K562 (cell line): ENCODE results near the gene ANKZF1. TPM values are rescaled to one million over a fixed set of nuclear protein-coding genes. Genes with fewer than 3 reads are reported as not detected.

Experiments used
- ARID3A ChIP-seq: IDR thresholded peaks from 2 replicates; pipeline ENCODE4 v1.6.1; 2012; ENCODE audit warnings: low read depth, low read length, improper control_type of control experiment, borderline replicate concordance
- FOXK2 ChIP-seq, 2 experiments: fragments of 450-650 bp; IDR thresholded peaks in 1 of 2; conservative IDR thresholded peaks in 1 of 2; 2 replicates each; pipeline ENCODE4 v1.6.1; 2016; ENCODE audit warnings: low read depth in 2 of 2, mild to moderate bottlenecking in 1 of 2
- MITF ChIP-seq: IDR thresholded peaks from 2 replicates; pipeline ENCODE4 v1.6.1; 2014; ENCODE audit warnings: antibody characterized with exemption
- PKNOX1 ChIP-seq: fragments of 450-650 bp; IDR thresholded peaks from 2 replicates; pipeline ENCODE4 v1.6.1; 2016
- RAD21 ChIP-seq, 2 experiments: fragments of 250-450 bp in 1 of 2; fragments of 450-650 bp in 1 of 2; sonication (Bioruptor Pico) in 1 of 2; formaldehyde crosslinking in 1 of 2; IDR thresholded peaks in 1 of 2; conservative IDR thresholded peaks in 1 of 2; 2 replicates each; pipeline versions ENCODE4 v1.4.0 to v1.8.0; 2020 to 2022; ENCODE audit warnings: mild to moderate bottlenecking in 2 of 2, moderate library complexity in 1 of 2
- SIRT6 ChIP-seq: IDR thresholded peaks from one replicate; pipeline ENCODE4 v1.6.1; 2012; ENCODE audit warnings: low read depth, mild to moderate bottlenecking, control low read depth, inconsistent platforms, low read length, moderate library complexity
- ZEB2 ChIP-seq: fragments of 450-650 bp; IDR thresholded peaks from 2 replicates; pipeline ENCODE4 v1.6.1; 2016
- ZNF316 ChIP-seq: fragments of 450-650 bp; IDR thresholded peaks from 2 replicates; pipeline ENCODE4 v1.6.1; 2016
- polyA plus RNA-seq, 8 experiments: library from polyadenylated mRNA; depleted of rRNA in 4 of 8; stranded (reverse) in 5 of 8; unstranded in 3 of 8; fragments of >200 nt; fragmentation: Nextera tagmentation in 2 of 8; fragmentation: Illumina TruSeq in 1 of 8; extraction: Ambion mirVana in 2 of 8; extraction: Trizol in 1 of 8; gene quantifications; 2 replicates each; pipeline versions ENCODE4 v1.2.1 to v1.2.3, GENCODE V29; 2011 to 2014; ENCODE audit warnings: inconsistent platforms in 1 of 8, missing spikeins in 1 of 8
- total RNA-seq, 7 experiments: library from RNA; depleted of rRNA in 6 of 7; stranded (reverse); fragments of >200 nt in 6 of 7; fragmentation: Illumina TruSeq in 2 of 7; extraction: Trizol in 2 of 7; gene quantifications; 2 replicates each; pipeline versions ENCODE4 v1.2.1 to v1.2.3, GENCODE V29; 2011 to 2021; ENCODE audit warnings: low replicate concordance in 1 of 7
- TF ChIP-seq, protein P1 (sequence below): fragments of 450-650 bp; IDR thresholded peaks from 2 replicates; pipeline ENCODE4 v1.6.1; 2018; ENCODE audit not compliant: partially characterized antibody

ANKZF1 gene
- total and polyA plus RNA-seq, 9 of the 15 experiments (the other 6 are each of a cell fraction or from before 2014, with no cell fraction given), result 3.1 to 60.6 (median 31.0) TPM

- TF ChIP-seq, protein P1, sequence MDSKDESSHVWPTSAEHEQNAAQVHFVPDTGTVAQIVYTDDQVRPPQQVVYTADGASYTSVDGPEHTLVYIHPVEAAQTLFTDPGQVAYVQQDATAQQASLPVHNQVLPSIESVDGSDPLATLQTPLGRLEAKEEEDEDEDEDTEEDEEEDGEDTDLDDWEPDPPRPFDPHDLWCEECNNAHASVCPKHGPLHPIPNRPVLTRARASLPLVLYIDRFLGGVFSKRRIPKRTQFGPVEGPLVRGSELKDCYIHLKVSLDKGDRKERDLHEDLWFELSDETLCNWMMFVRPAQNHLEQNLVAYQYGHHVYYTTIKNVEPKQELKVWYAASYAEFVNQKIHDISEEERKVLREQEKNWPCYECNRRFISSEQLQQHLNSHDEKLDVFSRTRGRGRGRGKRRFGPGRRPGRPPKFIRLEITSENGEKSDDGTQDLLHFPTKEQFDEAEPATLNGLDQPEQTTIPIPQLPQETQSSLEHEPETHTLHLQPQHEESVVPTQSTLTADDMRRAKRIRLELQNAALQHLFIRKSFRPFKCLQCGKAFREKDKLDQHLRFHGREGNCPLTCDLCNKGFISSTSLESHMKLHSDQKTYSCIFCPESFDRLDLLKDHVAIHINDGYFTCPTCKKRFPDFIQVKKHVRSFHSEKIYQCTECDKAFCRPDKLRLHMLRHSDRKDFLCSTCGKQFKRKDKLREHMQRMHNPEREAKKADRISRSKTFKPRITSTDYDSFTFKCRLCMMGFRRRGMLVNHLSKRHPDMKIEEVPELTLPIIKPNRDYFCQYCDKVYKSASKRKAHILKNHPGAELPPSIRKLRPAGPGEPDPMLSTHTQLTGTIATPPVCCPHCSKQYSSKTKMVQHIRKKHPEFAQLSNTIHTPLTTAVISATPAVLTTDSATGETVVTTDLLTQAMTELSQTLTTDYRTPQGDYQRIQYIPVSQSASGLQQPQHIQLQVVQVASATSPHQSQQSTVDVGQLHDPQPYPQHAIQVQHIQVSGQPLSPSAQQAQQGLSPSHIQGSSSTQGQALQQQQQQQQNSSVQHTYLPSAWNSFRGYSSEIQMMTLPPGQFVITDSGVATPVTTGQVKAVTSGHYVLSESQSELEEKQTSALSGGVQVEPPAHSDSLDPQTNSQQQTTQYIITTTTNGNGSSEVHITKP, result peak; percentile 48
- TF ChIP-seq SIRT6 (no peak), PKNOX1 (peak; percentile 85; the same call in 1 of the 2 replicates), MITF (peak; percentile 53; the same call in 1 of the 2 replicates), FOXK2 (conservative IDR thresholded peaks at IDR 0.05 in 1 of 2, IDR thresholded peaks at IDR 0.05 in 1 of 2; ENCODE audit: low read depth in 2 of 2) (peak; percentile 89 to 90), ZEB2 (no peak), RAD21 (CRISPR knock-in tag; conservative IDR thresholded peaks at IDR 0.05 in 1 of 2, IDR thresholded peaks at IDR 0.05 in 1 of 2) (0 out of 4 replicates have a peak, but pooled peaks of 1 of the 2 experiments have one; percentile 12), ZNF316 (peak; percentile 25; the same call in 1 of the 2 replicates), ARID3A (no peak)
These were observed 49.1 kb downstream of the ANKZF1 start (continued) for GRCh38 chr2:219278655-219279150.
